SK-N-MC (cell line): Measurements from ENCODE around the gene MTREX.

ENCODE experiments used
- EZH2 ChIP-seq: fragments of 200-600 bp; sonication (generic); IDR thresholded peaks from one replicate; pipeline ENCODE4 v1.6.1; 2017; ENCODE audit warnings: antibody characterized with exemption
- POLR2AphosphoS5 ChIP-seq: IDR thresholded peaks from 2 replicates; pipeline ENCODE4 v1.6.1; 2012; ENCODE audit warnings: mild to moderate bottlenecking, low read depth, low read length, borderline replicate concordance

- TF ChIP-seq EZH2 (no peak), POLR2AphosphoS5 (no peak)
These were observed 29.0 kb upstream of the MTREX start for GRCh38 chr5:55278778-55279177.
